HG03095 (cell line): ENCODE measurements around the gene LRRFIP2.
"Not testable (repeated sequence)": the region's sequence is repeated elsewhere in the genome, so short reads cannot be mapped to it uniquely, and the experiment has no call there.

ENCODE experiments used
- ATAC-seq: cut with Tn5 transposase; IDR thresholded peaks from one replicate; pipeline ENCODE4 v1.9.1; 2021; ENCODE audit warnings: moderate library complexity; ENCODE audit not compliant: unreplicated experiment

The LRRFIP2 gene

GRCh38 chr3:37174532-37175126 lies at the start of gene LRRFIP2:
LRRFIP2 (minus strand) TSS chr3:37174582; CDS start chr3:37148983, 25,599 bp downstream.
- peak; percentile 22 for ATAC-seq

- no peak for ATAC-seq
Measured at GRCh38 chr3:37223576-37223975, 49.2 kb upstream of the LRRFIP2 start.

- ATAC-seq, result no peak
Measured at GRCh38 chr3:37223141-37223558, 48.8 kb upstream of the LRRFIP2 start.

- ATAC-seq, result not testable (repeated sequence)
Measured at GRCh38 chr3:37222542-37222941, 48.2 kb upstream of the LRRFIP2 start.

GRCh38 chr3:37221407-37221806 lies 47.0 kb upstream of the LRRFIP2 start:
- no peak for ATAC-seq

- ATAC-seq, result no peak
Measured at GRCh38 chr3:37219266-37219665, 44.9 kb upstream of the LRRFIP2 start.

- no peak for ATAC-seq
Measured at GRCh38 chr3:37218206-37218605, 43.8 kb upstream of the LRRFIP2 start.

GRCh38 chr3:37217098-37217849 lies 42.9 kb upstream of the LRRFIP2 start:
- ATAC-seq, result no peak

GRCh38 chr3:37216597-37217097 lies 42.3 kb upstream of the LRRFIP2 start:
- no peak for ATAC-seq

GRCh38 chr3:37214076-37214475 lies 39.7 kb upstream of the LRRFIP2 start:
- no peak for ATAC-seq

- no peak for ATAC-seq
Measured at GRCh38 chr3:37210230-37210629, 35.8 kb upstream of the LRRFIP2 start.

GRCh38 chr3:37208576-37208975 lies 34.2 kb upstream of the LRRFIP2 start:
- ATAC-seq, result not testable (repeated sequence)

- ATAC-seq, result not testable (repeated sequence)
Measured at GRCh38 chr3:37208008-37208407, 33.6 kb upstream of the LRRFIP2 start.

- not testable (repeated sequence) for ATAC-seq
Measured at GRCh38 chr3:37206041-37206440, 31.7 kb upstream of the LRRFIP2 start.

- no peak for ATAC-seq
Measured at GRCh38 chr3:37204314-37204713, 29.9 kb upstream of the LRRFIP2 start.

GRCh38 chr3:37202035-37202434 lies 27.7 kb upstream of the LRRFIP2 start:
- no peak for ATAC-seq

- ATAC-seq, result no peak
Measured at GRCh38 chr3:37200141-37200540, 25.8 kb upstream of the LRRFIP2 start.

GRCh38 chr3:37198996-37199395 lies 24.6 kb upstream of the LRRFIP2 start:
- ATAC-seq, result no peak

GRCh38 chr3:37198547-37198946 lies 24.2 kb upstream of the LRRFIP2 start:
- ATAC-seq, result no peak

GRCh38 chr3:37197810-37198371 lies 23.5 kb upstream of the LRRFIP2 start:
- ATAC-seq, result no peak

GRCh38 chr3:37194533-37194932 lies 20.2 kb upstream of the LRRFIP2 start:
- no peak for ATAC-seq

- no peak for ATAC-seq
Measured at GRCh38 chr3:37190667-37191066, 16.3 kb upstream of the LRRFIP2 start.
